ENCODE data around the gene CFP. TPM values are rescaled to one million over a fixed set of nuclear protein-coding genes. Genes with fewer than 3 reads are reported as not detected.

CFP gene
- polyA plus RNA-seq, 4 donors = 0.45 to 5.5 (median 4.0) TPM

- FAIRE-seq = no peak
Observed at GRCh38 chrX:47659421-47659726, 29.6 kb upstream of the CFP start.

GRCh38 chrX:47658684-47659420 lies 29.1 kb upstream of the CFP start, which contains the start of gene UXT:
Gene UXT, minus strand, starts transcription at chrX:47659180. Its CDS starts 253 bp downstream, at chrX:47658927.
- Histone ChIP-seq H3K9me3 (ENCODE audit: control insufficient read depth in 2 of 2, insufficient read depth in 1 of 2, low read depth in 1 of 2, low read length in 1 of 2) (no peaks in the 10 kb centered on the region), H3K4me1 (ENCODE audit: control insufficient read depth in 3 of 3, insufficient read depth in 2 of 3, low read depth in 1 of 3, low read length in 2 of 3) (no peaks in the 10 kb centered on the region), H3K36me3 (ENCODE audit: control insufficient read depth in 3 of 3, insufficient read depth in 2 of 3, low read depth in 1 of 3, low read length in 3 of 3) (peaks cover 2 to 9% (median 3%) of the 10 kb centered on the region in 3 donors), H3K27me3 (ENCODE audit: control insufficient read depth in 3 of 3, insufficient read depth in 3 of 3, low read length in 3 of 3) (no peaks in the 10 kb centered on the region), H3K27ac (ENCODE audit: low read depth in 1 of 3, low read length in 2 of 3) (peak within 1 kb of the TSS; percentile 97 to 100 (median 97)), H3K4me3 (ENCODE audit: low read depth in 1 of 3, low read length in 3 of 3) (peak within 1 kb of the TSS; percentile 53 to 73 (median 60))
- FAIRE-seq (peak; percentile 15), DNase-seq (peak; percentile 92 to 94)
- WGBS, 3 donors = 1 to 34% (median 8%) methylated on average over 39 to 54 of the region's 54 CpGs

More at GRCh38 chrX:47659421-47659726, 29.6 kb upstream of the CFP start:
- peaks cover 2 to 9% (median 3%) of the 10 kb centered on the region in 3 donors for H3K36me3 ChIP-seq (ENCODE audit: control insufficient read depth in 3 of 3, insufficient read depth in 2 of 3, low read depth in 1 of 3, low read length in 3 of 3)
- no peaks in the 10 kb centered on the region for H3K27me3 ChIP-seq (ENCODE audit: control insufficient read depth in 3 of 3, insufficient read depth in 3 of 3, low read length in 3 of 3)
- peak overlapping the region in 2 of 3 donors; percentile 14 to 73 for H3K4me3 ChIP-seq (ENCODE audit: low read depth in 1 of 3, low read length in 3 of 3)
- no peaks in the 10 kb centered on the region for H3K9me3 ChIP-seq (ENCODE audit: control insufficient read depth in 2 of 2, insufficient read depth in 1 of 2, low read depth in 1 of 2, low read length in 1 of 2)
- H3K27ac ChIP-seq (ENCODE audit: low read depth in 1 of 3, low read length in 2 of 3) = peak overlapping the region; percentile 27 to 100 (median 97)
- WGBS, 3 donors = 19 to 38% (median 20%) methylated on average over 8 of the region's 8 CpGs
- DNase-seq = no peak
- no peaks in the 10 kb centered on the region for H3K4me1 ChIP-seq (ENCODE audit: control insufficient read depth in 3 of 3, insufficient read depth in 2 of 3, low read depth in 1 of 3, low read length in 2 of 3)

GRCh38 chrX:47658301-47658683 lies 28.6 kb upstream of the CFP start:
- peak overlapping the region in 2 of 3 donors; percentile 22 to 73 for H3K4me3 ChIP-seq (ENCODE audit: low read depth in 1 of 3, low read length in 3 of 3)
- H3K27me3 ChIP-seq (ENCODE audit: control insufficient read depth in 3 of 3, insufficient read depth in 3 of 3, low read length in 3 of 3) = no peaks in the 10 kb centered on the region
- H3K4me1 ChIP-seq (ENCODE audit: control insufficient read depth in 3 of 3, insufficient read depth in 2 of 3, low read depth in 1 of 3, low read length in 2 of 3) = no peaks in the 10 kb centered on the region
- no peak for FAIRE-seq
- no peaks in the 10 kb centered on the region for H3K9me3 ChIP-seq (ENCODE audit: control insufficient read depth in 2 of 2, insufficient read depth in 1 of 2, low read depth in 1 of 2, low read length in 1 of 2)
- DNase-seq = no peak
- H3K36me3 ChIP-seq (ENCODE audit: control insufficient read depth in 3 of 3, insufficient read depth in 2 of 3, low read depth in 1 of 3, low read length in 3 of 3) = peaks cover 2 to 9% (median 3%) of the 10 kb centered on the region in 3 donors
- H3K27ac ChIP-seq (ENCODE audit: low read depth in 1 of 3, low read length in 2 of 3) = peak overlapping the region; percentile 30 to 100 (median 97)
- whole genome bisulfite sequencing, 3 donors = 1 to 33% (median 9%) methylated on average over 13 of the region's 13 CpGs

- Histone ChIP-seq H3K9me3 (ENCODE audit: control insufficient read depth in 2 of 2, insufficient read depth in 1 of 2, low read depth in 1 of 2, low read length in 1 of 2) (no peaks in the 10 kb centered on the region), H3K27ac (ENCODE audit: low read depth in 1 of 3, low read length in 2 of 3) (peak overlapping the region; percentile 15 to 90 (median 83)), H3K4me3 (ENCODE audit: low read depth in 1 of 3, low read length in 3 of 3) (peak overlapping the region; percentile 19 to 89 (median 39)), H3K4me1 (ENCODE audit: control insufficient read depth in 3 of 3, insufficient read depth in 2 of 3, low read depth in 1 of 3, low read length in 2 of 3) (peaks cover 0 to 6% (median 0%) of the 10 kb centered on the region in 3 donors), H3K36me3 (ENCODE audit: control insufficient read depth in 3 of 3, insufficient read depth in 2 of 3, low read depth in 1 of 3, low read length in 3 of 3) (peaks cover 0 to 20% (median 3%) of the 10 kb centered on the region in 3 donors), H3K27me3 (ENCODE audit: control insufficient read depth in 3 of 3, insufficient read depth in 3 of 3, low read length in 3 of 3) (no peaks in the 10 kb centered on the region)
- 13 to 42% (median 22%) methylated on average over 19 of the region's 19 CpGs for WGBS, 3 donors
- DNase-seq (no peak), FAIRE-seq (no peak)
Observed at GRCh38 chrX:47651043-47651905, 21.5 kb upstream of the CFP start.

DNA sequence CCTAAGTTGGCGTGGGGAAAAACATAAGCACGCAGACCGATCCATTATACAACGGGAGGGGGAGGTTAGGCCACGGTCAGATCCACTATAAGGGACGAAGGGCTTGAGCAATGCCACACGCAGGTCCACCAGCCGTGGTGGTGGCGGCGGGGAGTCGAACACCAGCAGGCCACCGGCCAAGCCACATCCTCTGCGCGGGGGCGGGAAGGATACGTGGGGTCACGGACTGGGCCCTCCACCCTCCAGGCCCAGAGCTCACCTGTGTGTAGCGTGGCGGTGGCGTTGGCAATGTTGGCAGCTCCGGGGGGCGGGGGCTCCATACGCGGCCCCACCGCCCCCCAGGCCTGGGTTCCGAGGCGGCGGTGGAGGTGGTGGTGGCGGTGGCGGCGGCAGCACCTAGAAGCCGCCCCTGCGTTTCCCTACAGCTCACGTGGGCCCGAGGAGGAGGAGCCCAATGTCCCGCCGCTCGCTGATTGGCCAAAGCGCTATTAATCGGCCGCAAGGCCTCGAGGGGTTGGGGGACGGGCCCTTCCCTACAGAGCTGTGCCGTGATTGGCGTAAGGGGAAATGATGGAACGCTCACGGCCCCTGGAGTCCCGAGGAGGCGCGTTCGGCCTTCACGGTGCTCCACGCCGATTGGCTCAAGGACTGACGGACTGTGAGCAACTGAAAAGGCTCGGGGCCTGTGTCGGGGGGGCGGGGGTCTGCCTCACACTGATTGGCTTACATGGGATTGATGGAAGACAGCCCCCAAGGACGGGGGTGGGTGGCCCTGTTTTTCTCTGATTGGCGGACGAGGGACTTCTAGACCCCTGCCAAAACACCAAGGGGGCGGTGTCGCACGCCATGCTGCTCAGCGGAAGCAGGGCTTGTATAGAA lies 20.7 kb upstream of the CFP start, which contains the start of gene ELK1:
Gene ELK1, minus strand, starts transcription at position 400 of the 879 bp plus-strand sequence. CDS start 9,122 bp downstream, outside the sequence.
- H3K36me3 ChIP-seq (ENCODE audit: control insufficient read depth in 3 of 3, insufficient read depth in 2 of 3, low read depth in 1 of 3, low read length in 3 of 3) = peaks cover 0 to 16% (median 0%) of the 10 kb centered on the region in 3 donors
- WGBS, 3 donors = 0 to 46% (median 15%) methylated on average over 34 to 65 of the region's 65 CpGs
- peaks cover 0 to 6% (median 0%) of the 10 kb centered on the region in 3 donors for H3K4me1 ChIP-seq (ENCODE audit: control insufficient read depth in 3 of 3, insufficient read depth in 2 of 3, low read depth in 1 of 3, low read length in 2 of 3)
- H3K9me3 ChIP-seq (ENCODE audit: control insufficient read depth in 2 of 2, insufficient read depth in 1 of 2, low read depth in 1 of 2, low read length in 1 of 2) = no peaks in the 10 kb centered on the region
- H3K27ac ChIP-seq (ENCODE audit: low read depth in 1 of 3, low read length in 2 of 3) = peak within 1 kb of the TSS; percentile 74 to 90 (median 90)
- FAIRE-seq (peak; percentile 83), DNase-seq (peak; percentile 92 to 96)
- peak within 1 kb of the TSS; percentile 61 to 89 (median 76) for H3K4me3 ChIP-seq (ENCODE audit: low read depth in 1 of 3, low read length in 3 of 3)
- no peaks in the 10 kb centered on the region for H3K27me3 ChIP-seq (ENCODE audit: control insufficient read depth in 3 of 3, insufficient read depth in 3 of 3, low read length in 3 of 3)

DNA sequence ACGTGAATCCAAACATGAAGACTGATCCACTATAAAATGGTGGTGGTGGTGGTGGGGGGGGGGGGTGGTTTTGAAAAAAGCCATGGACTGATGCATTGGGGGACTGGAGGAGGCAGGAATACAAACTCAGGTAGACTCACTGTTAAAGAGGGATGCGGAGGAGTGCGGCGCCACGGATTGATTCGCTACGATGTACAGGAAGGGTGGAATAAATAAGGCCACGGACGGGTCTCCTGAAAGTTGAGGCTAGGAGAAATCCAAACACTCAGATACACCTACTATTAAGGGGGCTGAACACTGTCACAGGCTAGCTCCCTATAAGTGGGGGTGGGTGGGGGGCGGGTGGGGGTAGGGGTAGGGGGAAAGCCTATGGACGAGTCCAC lies 20.0 kb upstream of the CFP start:
- no peaks in the 10 kb centered on the region for H3K27me3 ChIP-seq (ENCODE audit: control insufficient read depth in 3 of 3, insufficient read depth in 3 of 3, low read length in 3 of 3)
- peak overlapping the region in 1 of 3 donors; percentile 90 for H3K27ac ChIP-seq (ENCODE audit: low read depth in 1 of 3, low read length in 2 of 3)
- peaks cover 0 to 6% (median 0%) of the 10 kb centered on the region in 3 donors for H3K4me1 ChIP-seq (ENCODE audit: control insufficient read depth in 3 of 3, insufficient read depth in 2 of 3, low read depth in 1 of 3, low read length in 2 of 3)
- DNase-seq = no peak
- FAIRE-seq = no peak
- WGBS, 3 donors = 2 to 32% (median 12%) methylated on average over 10 to 11 of the region's 11 CpGs
- H3K36me3 ChIP-seq (ENCODE audit: control insufficient read depth in 3 of 3, insufficient read depth in 2 of 3, low read depth in 1 of 3, low read length in 3 of 3) = peaks cover 0 to 18% (median 0%) of the 10 kb centered on the region in 3 donors
- no peaks in the 10 kb centered on the region for H3K9me3 ChIP-seq (ENCODE audit: control insufficient read depth in 2 of 2, insufficient read depth in 1 of 2, low read depth in 1 of 2, low read length in 1 of 2)
- peak overlapping the region; percentile 61 to 89 (median 76) for H3K4me3 ChIP-seq (ENCODE audit: low read depth in 1 of 3, low read length in 3 of 3)

DNA sequence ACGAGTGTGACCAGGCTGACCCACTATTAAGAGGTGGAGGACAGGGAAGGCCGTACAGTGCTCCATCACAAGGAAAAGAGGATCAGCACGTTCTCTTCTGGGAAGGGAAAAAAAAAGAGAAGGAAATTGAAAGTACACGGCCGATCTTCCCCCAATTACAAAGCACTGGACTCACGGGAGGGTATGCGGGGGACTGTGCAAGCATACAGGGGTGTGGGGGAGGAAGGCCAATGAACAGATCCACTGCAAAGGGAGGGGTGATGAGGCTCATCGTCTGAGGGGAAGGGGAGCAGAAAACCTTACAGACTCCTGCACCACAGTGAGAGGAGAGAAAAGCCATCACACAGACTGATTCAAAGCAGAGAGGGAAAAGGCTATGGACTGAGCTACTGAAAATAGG lies 19.5 kb upstream of the CFP start:
- Histone ChIP-seq H3K4me1 (ENCODE audit: control insufficient read depth in 3 of 3, insufficient read depth in 2 of 3, low read depth in 1 of 3, low read length in 2 of 3) (peaks cover 0 to 6% (median 0%) of the 10 kb centered on the region in 3 donors), H3K9me3 (ENCODE audit: control insufficient read depth in 2 of 2, insufficient read depth in 1 of 2, low read depth in 1 of 2, low read length in 1 of 2) (no peaks in the 10 kb centered on the region), H3K36me3 (ENCODE audit: control insufficient read depth in 3 of 3, insufficient read depth in 2 of 3, low read depth in 1 of 3, low read length in 3 of 3) (peaks cover 0 to 22% (median 0%) of the 10 kb centered on the region in 3 donors), H3K27me3 (ENCODE audit: control insufficient read depth in 3 of 3, insufficient read depth in 3 of 3, low read length in 3 of 3) (no peaks in the 10 kb centered on the region), H3K4me3 (ENCODE audit: low read depth in 1 of 3, low read length in 3 of 3) (peak overlapping the region; percentile 20 to 89 (median 76)), H3K27ac (ENCODE audit: low read depth in 1 of 3, low read length in 2 of 3) (peak overlapping the region in 1 of 3 donors; percentile 3)
- DNase-seq = no peak
- no peak for FAIRE-seq
- 11 to 57% (median 13%) methylated on average over 8 of the region's 8 CpGs for WGBS, 3 donors

Measured in small intestine (tissue), 7 donors.